ENCODE measurements around the gene CCNO.
A peak's percentile ranks its signal among the peaks of the same experiment; 100 is the strongest.

CCNO gene

DNA sequence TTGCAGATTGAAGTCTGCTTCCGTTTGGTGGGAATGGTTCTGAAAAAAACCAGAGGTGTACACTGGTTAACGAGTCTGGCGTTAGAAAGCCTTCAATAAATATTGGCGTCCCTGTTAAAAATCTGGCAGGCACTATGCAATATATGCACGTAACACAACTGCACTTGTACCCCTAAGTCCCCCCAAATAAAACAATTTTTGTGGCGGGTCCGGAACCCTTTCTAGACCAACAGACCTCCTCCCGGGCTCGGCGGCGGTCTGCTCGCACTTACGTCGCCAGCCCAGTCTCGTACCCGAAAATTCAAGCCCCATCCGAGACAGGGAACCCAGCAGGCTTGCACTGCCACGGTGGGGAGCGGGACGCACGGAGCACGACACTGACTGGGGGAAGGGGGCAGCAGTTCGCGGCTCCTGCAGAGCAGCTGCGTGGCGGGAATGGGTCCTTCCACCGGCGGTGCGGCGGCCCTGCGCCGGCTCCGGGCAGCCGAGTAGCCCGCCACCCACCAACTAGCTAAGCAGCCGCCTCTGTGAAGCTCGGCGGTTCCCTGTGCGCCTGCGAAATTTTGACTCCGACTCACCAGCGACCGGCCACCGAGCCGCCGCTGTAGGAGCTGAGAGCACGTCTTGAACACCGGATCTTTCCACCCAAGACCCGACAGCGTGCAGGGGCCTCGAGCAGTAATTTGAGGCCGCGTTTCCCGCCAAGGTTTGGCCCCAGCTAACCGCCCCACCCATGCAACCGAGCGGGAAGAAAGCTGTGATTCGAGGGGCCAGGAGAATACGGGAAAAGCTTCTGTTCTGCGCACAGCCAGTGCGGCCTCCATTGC, 10.2 kb downstream of the CCNO start:
- DNase-seq: no peak

DNA sequence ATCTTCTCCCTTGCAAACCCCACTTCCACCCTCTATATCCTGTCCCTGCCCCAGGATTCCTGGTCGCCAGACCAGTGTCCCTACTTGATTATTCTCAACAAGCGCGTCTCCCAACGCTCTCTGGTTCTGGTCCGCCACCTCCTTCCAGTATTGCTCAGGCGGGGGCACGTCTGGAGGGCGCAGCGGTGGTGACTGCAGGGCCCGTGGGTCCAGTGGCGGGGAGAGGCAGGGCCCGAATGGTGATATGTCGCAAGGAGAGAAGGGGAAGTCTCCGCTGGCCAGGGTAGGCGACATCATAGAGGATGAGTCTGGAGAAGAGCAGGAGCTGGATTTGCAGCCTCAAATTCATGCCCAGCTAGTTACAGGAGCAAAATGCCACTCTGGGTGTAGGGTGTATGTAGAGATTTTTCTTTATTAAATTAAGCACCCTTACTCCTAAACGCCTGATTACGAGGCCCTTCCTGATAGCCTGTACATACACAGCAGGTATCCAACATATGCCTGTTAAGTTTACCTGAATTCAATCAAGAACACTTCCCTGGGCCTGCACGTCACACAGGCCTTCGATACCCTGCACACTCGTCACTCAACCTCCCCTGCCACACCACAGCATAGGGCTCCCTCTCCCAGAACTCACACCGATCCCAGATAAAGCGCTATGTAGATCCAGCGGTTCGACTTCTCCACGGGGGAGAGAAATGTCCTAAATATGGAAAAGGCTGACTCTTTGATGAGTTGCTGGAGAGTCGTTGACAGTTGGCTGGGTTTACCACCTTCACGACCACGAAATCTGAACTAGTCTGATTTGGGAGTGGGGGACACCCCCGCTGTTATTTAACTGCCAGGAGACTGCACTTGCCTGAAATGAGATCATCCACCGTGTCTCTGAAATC, 11.1 kb downstream of the CCNO start:
- peak; percentile 39 to 40 for DNase-seq

DNA sequence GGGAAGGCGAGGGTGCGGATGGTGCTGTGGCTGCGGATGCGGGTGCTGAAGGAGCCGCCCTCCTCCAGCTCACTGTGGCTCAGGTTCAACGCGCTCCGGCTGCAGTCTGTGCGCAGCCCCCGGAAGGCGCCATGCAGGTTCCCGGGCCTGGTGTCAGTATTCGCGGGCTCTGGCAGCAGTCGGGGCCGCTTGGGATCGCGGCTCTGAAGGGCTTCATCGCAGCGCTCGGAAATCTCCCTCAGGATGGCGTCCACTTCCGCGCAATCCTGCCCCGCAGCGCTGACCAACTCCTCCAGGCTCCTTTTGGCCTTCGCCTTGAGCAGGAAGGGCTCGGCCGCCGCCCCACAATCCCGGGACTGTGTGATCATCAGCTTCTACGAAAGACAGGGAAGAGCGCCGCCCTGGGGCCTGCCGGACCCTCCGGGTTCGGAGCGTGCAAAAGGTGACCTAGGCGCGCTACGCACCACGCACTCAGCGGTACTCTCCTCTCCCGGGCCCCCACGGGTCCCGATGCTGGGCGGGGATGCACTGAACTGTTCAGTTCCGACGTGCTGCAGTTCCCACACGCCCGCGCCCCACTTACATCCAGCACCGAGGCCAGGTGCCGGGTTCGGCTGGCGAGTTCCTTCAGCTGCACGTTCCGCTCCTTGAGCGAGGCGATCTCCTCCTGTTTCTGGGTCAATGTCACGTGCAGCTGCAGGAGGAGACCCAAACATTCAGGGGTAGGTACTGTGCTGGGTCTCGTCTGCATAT, 12.8 kb downstream of the CCNO start:
- no peak for DNase-seq

DNA sequence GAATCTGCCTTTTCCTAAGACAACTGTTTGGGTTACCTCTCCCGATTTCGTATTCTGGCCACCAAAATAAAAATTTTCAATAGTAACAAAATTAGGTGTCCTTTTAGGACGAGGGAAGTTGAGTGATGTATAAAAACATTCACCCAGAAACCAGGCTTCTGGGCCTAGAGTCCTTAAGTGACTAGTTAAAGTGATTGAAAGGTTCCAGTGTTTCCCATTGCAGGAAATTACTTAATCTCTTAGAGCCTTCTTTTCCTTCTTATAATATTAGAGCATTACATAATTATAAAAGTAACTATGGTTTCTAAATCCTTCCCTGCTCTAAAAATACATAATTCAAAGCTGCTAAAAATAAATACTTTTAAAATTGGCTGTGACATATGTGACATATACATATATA, 13.6 kb downstream of the CCNO start:
- DNase-seq: no peak

DNA sequence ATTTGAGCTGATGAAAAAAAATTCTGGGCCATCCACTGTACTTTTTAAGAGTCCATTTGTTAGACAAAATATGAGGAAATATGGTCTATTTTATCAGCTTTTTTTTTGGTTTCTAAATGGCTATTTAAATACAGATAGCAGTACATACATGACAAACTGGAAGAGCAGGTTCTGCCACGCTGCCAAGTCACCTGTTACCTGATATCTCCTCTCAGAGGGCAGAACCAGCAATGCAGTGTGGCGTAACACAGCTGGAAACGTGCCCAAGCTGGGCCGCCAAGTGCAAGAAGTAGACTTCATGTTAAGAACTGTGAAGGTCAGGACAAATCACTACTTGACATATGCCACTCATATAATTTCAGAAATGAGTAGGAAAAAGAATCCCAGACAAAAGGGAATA, 14.4 kb downstream of the CCNO start:
- DNase-seq: no peak

DNA sequence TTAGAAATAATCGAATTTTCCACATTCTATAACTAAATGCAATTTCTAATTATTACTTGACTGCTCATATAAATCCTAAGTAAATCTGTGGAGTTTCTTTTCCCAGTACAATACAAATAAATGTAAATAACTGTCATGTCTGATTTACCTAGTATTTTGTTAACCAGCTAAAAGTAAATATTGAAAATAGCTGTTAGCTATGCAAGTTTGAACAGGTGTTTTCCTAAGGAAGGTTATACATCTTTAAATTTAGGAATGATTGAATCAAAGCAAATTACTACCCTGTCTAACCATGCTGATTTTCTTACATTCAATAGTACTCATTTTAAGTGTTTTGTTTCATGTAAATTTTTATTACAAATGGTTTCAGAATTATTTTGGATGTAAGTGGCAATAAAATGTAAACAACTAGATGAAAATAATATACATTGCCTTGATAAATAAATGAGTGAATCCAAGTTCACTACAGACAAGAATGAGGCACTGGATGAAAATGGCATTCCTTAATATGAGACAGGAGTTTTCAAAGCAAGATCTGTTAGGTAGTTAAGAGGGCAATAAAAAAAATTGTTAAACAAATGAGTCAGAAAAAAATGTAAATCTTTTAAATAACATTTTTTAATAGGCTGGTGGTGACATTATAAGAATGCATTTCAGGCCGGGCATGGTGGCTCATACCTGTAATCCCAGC, 22.1 kb downstream of the CCNO start:
- no peak for DNase-seq

DNA sequence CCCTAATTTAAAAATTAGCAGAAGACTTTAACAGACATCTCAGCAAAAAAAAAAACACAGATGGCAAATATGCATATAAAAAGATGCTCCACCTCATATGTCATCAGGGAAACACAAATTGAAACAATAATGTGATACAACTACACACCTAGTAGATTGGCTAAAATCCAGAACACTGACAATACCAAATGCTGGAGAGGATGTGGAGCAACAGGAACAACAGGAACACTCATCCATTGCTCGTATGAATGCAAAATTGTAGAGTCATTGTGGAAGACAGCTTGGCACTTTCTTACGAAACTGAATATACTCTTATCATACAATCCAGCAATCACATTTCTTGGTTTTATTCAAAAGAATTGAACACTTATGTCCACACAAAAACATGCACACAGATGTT, 28.4 kb downstream of the CCNO start:
- no peak for DNase-seq

DNA sequence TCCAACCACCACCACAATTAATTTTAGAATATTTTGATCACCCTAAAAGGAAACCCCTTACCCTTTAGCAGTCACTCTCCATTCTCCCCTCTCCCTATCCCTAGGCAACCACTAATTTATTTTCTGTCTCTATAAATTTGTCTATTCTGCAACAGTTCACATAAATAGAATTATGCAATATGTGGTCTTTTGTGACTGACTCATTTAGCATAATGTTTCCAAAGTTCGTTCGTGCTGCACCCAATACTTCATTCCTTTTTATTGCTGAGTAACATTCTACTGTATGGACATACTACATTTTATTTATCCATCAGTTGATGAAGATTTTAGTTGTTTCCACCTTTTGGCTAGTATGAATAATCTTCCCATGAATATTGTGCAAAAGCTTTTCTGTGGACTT, 42.2 kb downstream of the CCNO start:
- DNase-seq: no peak

DNA sequence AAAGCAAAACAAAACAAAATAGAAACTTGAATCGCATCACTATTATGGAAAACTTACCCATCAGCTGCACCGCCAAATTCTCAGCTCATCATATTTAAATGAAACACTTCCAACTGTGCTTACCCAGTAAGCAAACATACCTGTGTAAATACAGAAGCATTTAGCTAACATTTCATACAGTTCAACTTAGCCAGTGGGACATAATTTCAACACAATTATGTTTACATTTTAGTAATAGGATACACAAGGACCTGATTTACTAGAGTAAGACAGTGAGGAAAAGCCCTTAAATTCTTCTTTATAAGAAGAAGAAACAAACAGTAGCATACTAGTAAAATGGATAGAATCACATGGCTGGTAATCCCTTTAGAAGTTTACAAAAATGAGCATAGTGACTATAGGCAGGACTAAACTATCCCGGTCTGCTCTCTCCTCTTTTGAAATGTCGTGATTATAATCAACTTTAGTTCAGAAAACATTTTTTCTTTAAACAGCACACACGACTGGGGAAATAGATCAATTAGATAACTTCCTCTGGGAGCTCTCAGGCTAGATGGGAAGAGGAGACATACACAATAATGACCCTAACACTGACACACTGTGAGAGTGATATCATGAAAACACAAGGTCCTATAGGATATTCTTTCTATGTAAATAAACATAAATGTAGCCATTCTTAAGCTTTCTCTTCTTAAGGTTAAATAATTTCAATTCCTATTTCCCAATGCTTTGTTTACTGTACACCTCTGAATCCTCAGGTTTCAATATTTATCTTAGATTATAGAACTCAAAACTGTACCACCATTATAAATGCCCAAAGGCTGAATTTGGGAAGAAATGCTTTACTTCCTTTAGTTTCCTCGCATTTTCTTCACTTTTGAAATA, 44.5 kb downstream of the CCNO start:
- DNase-seq: no peak

DNA sequence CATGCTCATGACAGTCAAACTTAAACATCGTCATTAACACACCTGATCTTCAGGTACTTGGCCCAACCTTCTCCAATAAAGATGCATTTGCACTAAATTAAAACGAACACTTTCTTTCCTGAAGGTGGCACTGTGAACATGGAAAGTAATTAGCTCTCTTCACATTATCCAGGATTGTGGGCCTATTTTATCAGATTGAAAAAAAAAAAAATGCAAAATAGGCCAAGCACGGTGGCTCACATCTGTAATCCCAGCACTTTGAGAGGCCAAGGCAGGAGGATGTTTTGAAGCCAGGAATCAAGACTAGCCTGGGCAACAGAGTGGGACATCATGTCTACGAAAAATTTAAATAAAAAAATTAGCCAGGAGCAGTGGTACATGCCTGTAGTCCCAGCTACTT, 46.0 kb downstream of the CCNO start:
- DNase-seq: no peak
